Immature natural killer cell (primary cell): Measurements from ENCODE around the gene SPRY2. TPM values are rescaled to one million over a fixed set of nuclear protein-coding genes. Genes with fewer than 3 reads are reported as not detected.

Source experiments
- DNase-seq, 3 donors: peaks; one replicate each; pipeline ENCODE4 v3.0.0; 2022; ENCODE audit warnings: mixed read lengths in 1 of 3
- H3K27ac Mint-ChIP-seq, 6 donors: one replicate each; pipeline ENCODE4 v1.8.0; 2020; ENCODE audit warnings: mixed read lengths in 6 of 6, mild to moderate bottlenecking in 5 of 6, inconsistent platforms in 4 of 6, moderate library complexity in 3 of 6
- H3K27me3 Mint-ChIP-seq, 3 donors: one replicate each; pipeline ENCODE4 v1.8.0; 2020 to 2021; ENCODE audit warnings: low read depth in 3 of 3, mild to moderate bottlenecking in 3 of 3, mixed read lengths in 3 of 3, moderate library complexity in 3 of 3, inconsistent platforms in 1 of 3
- H3K36me3 Mint-ChIP-seq, 3 donors: one replicate each; pipeline ENCODE4 v1.8.0; 2020; ENCODE audit warnings: mixed read lengths in 3 of 3, inconsistent platforms in 2 of 3, mild to moderate bottlenecking in 2 of 3
- H3K4me1 Mint-ChIP-seq, 2 donors: one replicate each; pipeline ENCODE4 v1.8.0; 2020; ENCODE audit warnings: inconsistent platforms in 2 of 2, mild to moderate bottlenecking in 2 of 2, mixed read lengths in 2 of 2, moderate library complexity in 1 of 2
- H3K4me3 Mint-ChIP-seq, 5 donors: one replicate each; pipeline ENCODE4 v1.8.0; 2020; ENCODE audit warnings: mild to moderate bottlenecking in 5 of 5, mixed read lengths in 5 of 5, inconsistent platforms in 3 of 5, moderate library complexity in 3 of 5
- H3K9me3 Mint-ChIP-seq, 6 donors: one replicate each; pipeline ENCODE4 v1.8.0; 2020; ENCODE audit warnings: mild to moderate bottlenecking in 6 of 6, mixed read lengths in 6 of 6, inconsistent platforms in 4 of 6, moderate library complexity in 3 of 6
- polyA plus RNA-seq, 3 donors: library from polyadenylated mRNA; unstranded; fragments of 300-500 nt; fragmentation: Illumina TruSeq; gene quantifications; one replicate each; pipeline ENCODE4 v1.2.3, GENCODE V29; 2021

The SPRY2 gene
- polyA plus RNA-seq, 3 donors from 2014 or later: 4.1 to 7.2 (median 4.9) TPM

- Mint-ChIP-seq H3K27me3 (peaks cover 0 to 1% (median 0%) of the 10 kb centered on the region in 3 donors), H3K36me3 (no peaks in the 10 kb centered on the region), H3K4me3 (no peak overlapping the region), H3K4me1 (no peaks in the 10 kb centered on the region), H3K9me3 (peaks cover 0 to 2% (median 0%) of the 10 kb centered on the region in 6 donors), H3K27ac (no peak overlapping the region)
- no peak for DNase-seq
These were observed 43.8 kb downstream of the SPRY2 start for GRCh38 chr13:80297094-80297493.

- no peak for DNase-seq
- no peak overlapping the region for H3K4me3 Mint-ChIP-seq
- H3K27ac Mint-ChIP-seq: no peak overlapping the region
- no peaks in the 10 kb centered on the region for H3K36me3 Mint-ChIP-seq
- H3K9me3 Mint-ChIP-seq: peaks cover 0 to 2% (median 0%) of the 10 kb centered on the region in 6 donors
- H3K27me3 Mint-ChIP-seq: peaks cover 0 to 1% (median 0%) of the 10 kb centered on the region in 3 donors
- H3K4me1 Mint-ChIP-seq: no peaks in the 10 kb centered on the region
These were observed 44.3 kb downstream of the SPRY2 start for GRCh38 chr13:80296638-80297037.

- Mint-ChIP-seq H3K9me3 (peaks cover 0 to 5% (median 0%) of the 10 kb centered on the region in 6 donors), H3K36me3 (peaks cover 0 to 4% (median 0%) of the 10 kb centered on the region in 3 donors), H3K4me1 (no peaks in the 10 kb centered on the region), H3K27ac (no peak overlapping the region), H3K27me3 (peaks cover 0 to 1% (median 0%) of the 10 kb centered on the region in 3 donors), H3K4me3 (no peak overlapping the region)
- no peak for DNase-seq
These were observed 50.3 kb downstream of the SPRY2 start for GRCh38 chr13:80290591-80290990.
